ENCODE measurements around the gene REC114. TPM values are rescaled to one million over a fixed set of nuclear protein-coding genes. Genes with fewer than 3 reads are reported as not detected.
"Not testable (repeated sequence)": the region's sequence is repeated elsewhere in the genome, so short reads cannot be mapped to it uniquely, and the experiment has no call there.

REC114 gene
- total and polyA plus RNA-seq, 2 experiments from 2014 or later: 0.24 TPM; not detected in 1

DNA sequence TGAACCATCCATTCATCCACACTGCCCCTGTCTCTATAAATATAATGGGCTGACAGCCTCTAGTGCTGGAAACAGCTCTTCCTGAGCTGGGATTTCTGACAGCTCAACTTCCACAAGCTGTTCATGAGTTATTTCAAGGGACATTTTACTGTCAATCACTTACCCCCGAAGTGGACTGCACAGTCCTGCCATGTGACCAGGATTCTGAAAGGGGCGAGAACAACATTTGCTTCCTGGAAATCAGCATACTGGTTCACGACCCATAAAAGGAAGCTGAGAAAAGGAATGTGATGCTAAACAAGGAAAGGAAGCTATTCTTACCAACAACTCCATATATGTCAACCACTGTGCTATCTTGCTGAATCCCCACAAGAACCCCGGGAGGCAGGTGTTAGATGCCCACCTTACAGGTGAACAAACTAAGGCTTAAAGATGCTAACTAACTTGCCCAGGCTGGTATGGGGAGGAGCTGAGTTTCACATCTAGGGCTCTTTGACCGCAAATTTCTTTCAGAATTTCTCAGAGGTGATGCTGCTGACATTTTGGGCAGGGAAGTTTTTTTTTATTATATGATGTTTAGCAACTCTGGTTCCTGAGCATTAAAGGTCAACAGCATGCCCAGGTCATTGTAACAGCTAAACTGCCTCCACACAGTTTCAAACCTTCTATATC is 16.5 kb upstream of the REC114 start:
- Histone ChIP-seq H3K79me2 (no peaks in the 10 kb centered on the region), H3K36me3 (replicated peaks; ENCODE audit: insufficient read depth, low read depth) (no peaks in the 10 kb centered on the region), H3K9me2 (replicated peaks; ENCODE audit: insufficient read depth) (no peaks in the 10 kb centered on the region), H3K27me3 (peaks cover 4% of the 10 kb centered on the region), H3K27ac (no peak overlapping the region), H3K9me3 (ENCODE audit: low read depth) (no peaks in the 10 kb centered on the region), H4K20me1 (ENCODE audit: insufficient read depth, poor library complexity, severe bottlenecking) (no peaks in the 10 kb centered on the region), H3K4me2 (no peak overlapping the region), H3K4me3 (no peak overlapping the region), H3K4me1 (ENCODE audit: insufficient read depth) (no peaks in the 10 kb centered on the region), H2AFZ (no peak overlapping the region)
- DNase-seq (ENCODE audit: low spot score): no peak
- TF ChIP-seq, protein P1, sequence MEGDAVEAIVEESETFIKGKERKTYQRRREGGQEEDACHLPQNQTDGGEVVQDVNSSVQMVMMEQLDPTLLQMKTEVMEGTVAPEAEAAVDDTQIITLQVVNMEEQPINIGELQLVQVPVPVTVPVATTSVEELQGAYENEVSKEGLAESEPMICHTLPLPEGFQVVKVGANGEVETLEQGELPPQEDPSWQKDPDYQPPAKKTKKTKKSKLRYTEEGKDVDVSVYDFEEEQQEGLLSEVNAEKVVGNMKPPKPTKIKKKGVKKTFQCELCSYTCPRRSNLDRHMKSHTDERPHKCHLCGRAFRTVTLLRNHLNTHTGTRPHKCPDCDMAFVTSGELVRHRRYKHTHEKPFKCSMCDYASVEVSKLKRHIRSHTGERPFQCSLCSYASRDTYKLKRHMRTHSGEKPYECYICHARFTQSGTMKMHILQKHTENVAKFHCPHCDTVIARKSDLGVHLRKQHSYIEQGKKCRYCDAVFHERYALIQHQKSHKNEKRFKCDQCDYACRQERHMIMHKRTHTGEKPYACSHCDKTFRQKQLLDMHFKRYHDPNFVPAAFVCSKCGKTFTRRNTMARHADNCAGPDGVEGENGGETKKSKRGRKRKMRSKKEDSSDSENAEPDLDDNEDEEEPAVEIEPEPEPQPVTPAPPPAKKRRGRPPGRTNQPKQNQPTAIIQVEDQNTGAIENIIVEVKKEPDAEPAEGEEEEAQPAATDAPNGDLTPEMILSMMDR (IDR thresholded peaks at IDR 0.05; ENCODE audit: poor library complexity): no peak
- TF ChIP-seq EZH2phosphoT487 (IDR thresholded peaks at IDR 0.05; ENCODE audit: low read depth, severe bottlenecking, unreplicated experiment) (no peak), EZH2 (IDR thresholded peaks at IDR 0.05; ENCODE audit: borderline replicate concordance) (no peak)
- 67% methylated on average over 5 of the region's 5 CpGs for WGBS (ENCODE audit: low lambda C conversion rate, missing lambda C conversion rate)

DNA sequence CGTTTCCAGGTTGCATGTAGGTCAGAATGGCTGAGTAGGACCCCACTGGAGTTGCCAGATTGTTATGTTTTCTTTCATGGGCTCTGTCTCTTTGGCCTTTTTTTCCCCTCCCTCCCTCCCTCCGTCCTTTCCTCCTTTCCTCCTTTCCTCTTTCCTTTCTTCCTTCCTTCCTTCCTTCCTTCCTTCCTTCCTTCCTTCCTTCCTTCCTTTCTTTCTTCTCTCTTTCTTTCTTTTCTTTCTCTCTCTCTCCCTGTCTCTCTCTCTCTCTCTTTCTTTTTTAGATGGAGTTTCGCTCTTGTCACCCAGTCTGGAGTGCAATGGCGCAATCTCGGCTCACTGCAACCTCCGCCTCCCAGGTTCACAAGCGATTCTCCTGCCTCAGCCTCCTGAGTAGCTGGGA is 11.6 kb upstream of the REC114 start:
- not testable (repeated sequence) for H3K9me3 ChIP-seq (ENCODE audit: low read depth); H3K36me3 ChIP-seq (replicated peaks; ENCODE audit: insufficient read depth, low read depth); H3K79me2 ChIP-seq; H3K27me3 ChIP-seq; H3K9me2 ChIP-seq (replicated peaks; ENCODE audit: insufficient read depth); H3K27ac ChIP-seq; H3K4me1 ChIP-seq (ENCODE audit: insufficient read depth); DNase-seq (ENCODE audit: low spot score); H3K4me2 ChIP-seq; H2AFZ ChIP-seq; H3K4me3 ChIP-seq; H4K20me1 ChIP-seq (ENCODE audit: insufficient read depth, poor library complexity, severe bottlenecking)
- WGBS (ENCODE audit: low lambda C conversion rate, missing lambda C conversion rate): 98% methylated on average over 6 of the region's 7 CpGs

DNA sequence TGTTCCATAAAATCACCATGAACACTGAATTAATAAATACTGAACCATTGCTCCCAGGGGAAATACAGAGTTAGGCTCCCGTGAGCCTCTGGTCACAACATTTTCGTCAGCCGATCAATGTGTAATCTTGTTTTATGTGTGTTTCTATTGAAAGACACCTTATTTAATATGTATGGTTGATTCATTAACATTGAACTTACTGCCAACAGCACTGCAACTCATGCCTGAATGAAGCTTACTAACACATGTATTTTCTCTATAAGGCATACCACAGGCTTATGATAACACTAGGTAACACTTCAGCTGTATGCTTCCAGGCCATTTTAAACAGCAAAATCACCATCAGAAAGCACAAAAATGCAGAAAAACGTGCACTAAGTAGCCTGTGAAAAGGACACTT is 9.1 kb upstream of the REC114 start:
- 80% methylated on average over 4 of the region's 4 CpGs for WGBS (ENCODE audit: low lambda C conversion rate, missing lambda C conversion rate)
- Histone ChIP-seq H3K4me2 (no peak overlapping the region), H2AFZ (no peak overlapping the region), H3K9me3 (ENCODE audit: low read depth) (no peaks in the 10 kb centered on the region), H3K27ac (no peak overlapping the region), H3K27me3 (peaks cover 20% of the 10 kb centered on the region), H3K4me1 (ENCODE audit: insufficient read depth) (no peaks in the 10 kb centered on the region), H4K20me1 (ENCODE audit: insufficient read depth, poor library complexity, severe bottlenecking) (no peaks in the 10 kb centered on the region), H3K4me3 (no peak overlapping the region), H3K79me2 (no peaks in the 10 kb centered on the region), H3K9me2 (replicated peaks; ENCODE audit: insufficient read depth) (no peaks in the 10 kb centered on the region), H3K36me3 (replicated peaks; ENCODE audit: insufficient read depth, low read depth) (no peaks in the 10 kb centered on the region)
- TF ChIP-seq EZH2phosphoT487 (IDR thresholded peaks at IDR 0.05; ENCODE audit: low read depth, severe bottlenecking, unreplicated experiment): no peak
- TF ChIP-seq, protein P1 (IDR thresholded peaks at IDR 0.05; ENCODE audit: poor library complexity): no peak
- no peak for TF ChIP-seq EZH2 (IDR thresholded peaks at IDR 0.05; ENCODE audit: borderline replicate concordance)
- DNase-seq (ENCODE audit: low spot score): no peak

- no peaks in the 10 kb centered on the region for H3K79me2 ChIP-seq
- H3K4me1 ChIP-seq (ENCODE audit: insufficient read depth): no peaks in the 10 kb centered on the region
- no peaks in the 10 kb centered on the region for H3K36me3 ChIP-seq (replicated peaks; ENCODE audit: insufficient read depth, low read depth)
- H3K27me3 ChIP-seq: peaks cover 21% of the 10 kb centered on the region
- H3K4me2 ChIP-seq: no peak overlapping the region
- WGBS (ENCODE audit: low lambda C conversion rate, missing lambda C conversion rate): 96% methylated on average over 2 of the region's 2 CpGs
- no peak overlapping the region for H3K4me3 ChIP-seq
- H4K20me1 ChIP-seq (ENCODE audit: insufficient read depth, poor library complexity, severe bottlenecking): no peaks in the 10 kb centered on the region
- H3K9me2 ChIP-seq (replicated peaks; ENCODE audit: insufficient read depth): no peaks in the 10 kb centered on the region
- no peak for DNase-seq (ENCODE audit: low spot score)
- no peak overlapping the region for H2AFZ ChIP-seq
- H3K27ac ChIP-seq: no peak overlapping the region
- TF ChIP-seq EZH2 (IDR thresholded peaks at IDR 0.05; ENCODE audit: borderline replicate concordance): no peak
- TF ChIP-seq, protein P1 (IDR thresholded peaks at IDR 0.05; ENCODE audit: poor library complexity): no peak
- TF ChIP-seq EZH2phosphoT487 (IDR thresholded peaks at IDR 0.05; ENCODE audit: low read depth, severe bottlenecking, unreplicated experiment): no peak
- H3K9me3 ChIP-seq (ENCODE audit: low read depth): no peaks in the 10 kb centered on the region
Observed at GRCh38 chr15:73436613-73437012, 6.4 kb upstream of the REC114 start.
